ENCODE data around the gene TBC1D7.

GRCh38 chr6:13358511-13358910 lies 30.2 kb upstream of the TBC1D7 start:
- TF ChIP-seq, protein P1, sequence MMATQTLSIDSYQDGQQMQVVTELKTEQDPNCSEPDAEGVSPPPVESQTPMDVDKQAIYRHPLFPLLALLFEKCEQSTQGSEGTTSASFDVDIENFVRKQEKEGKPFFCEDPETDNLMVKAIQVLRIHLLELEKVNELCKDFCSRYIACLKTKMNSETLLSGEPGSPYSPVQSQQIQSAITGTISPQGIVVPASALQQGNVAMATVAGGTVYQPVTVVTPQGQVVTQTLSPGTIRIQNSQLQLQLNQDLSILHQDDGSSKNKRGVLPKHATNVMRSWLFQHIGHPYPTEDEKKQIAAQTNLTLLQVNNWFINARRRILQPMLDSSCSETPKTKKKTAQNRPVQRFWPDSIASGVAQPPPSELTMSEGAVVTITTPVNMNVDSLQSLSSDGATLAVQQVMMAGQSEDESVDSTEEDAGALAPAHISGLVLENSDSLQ (IDR thresholded peaks at IDR 0.05), result no peak
- no peak for TF ChIP-seq FOXA1 (IDR thresholded peaks at IDR 0.05)
- TF ChIP-seq CTBP1 (IDR thresholded peaks at IDR 0.05; ENCODE audit: borderline replicate concordance), result no peak
- no peak for TF ChIP-seq FOXM1 (IDR thresholded peaks at IDR 0.05; ENCODE audit: borderline replicate concordance)
- no peak for TF ChIP-seq NFRKB (IDR thresholded peaks at IDR 0.05)
- no peak for TF ChIP-seq SP1 (IDR thresholded peaks at IDR 0.05)
- TF ChIP-seq SUZ12 (IDR thresholded peaks at IDR 0.05), result no peak
- no peak for TF ChIP-seq TARDBP (IDR thresholded peaks at IDR 0.05)
- TF ChIP-seq ARNT (IDR thresholded peaks at IDR 0.05), result no peak
- no peak for TF ChIP-seq LEF1 (IDR thresholded peaks at IDR 0.05; ENCODE audit: borderline replicate concordance)
- no peak for TF ChIP-seq ELF4 (IDR thresholded peaks at IDR 0.05)
- no peak for TF ChIP-seq BHLHE40 (IDR thresholded peaks at IDR 0.05; ENCODE audit: borderline replicate concordance)
- TF ChIP-seq L3MBTL2 (conservative IDR thresholded peaks at IDR 0.05), result no peak
